Stimulated activated CD4-positive, alpha-beta T cell treated with anti-CD3 and anti-CD28 coated beads, Interleukin-4, amount 100 ng/mL, for 24 hours (primary cell): Measurements from ENCODE around the gene KPNA6.
A peak's percentile ranks its signal among the peaks of the same experiment; 100 is the strongest.

Experiments
- DNase-seq: peaks from one replicate; pipeline ENCODE4 v3.0.0-alpha.2; 2020

KPNA6 gene

GRCh38 chr1:32221581-32221979 is 113.7 kb downstream of the KPNA6 start:
- DNase-seq = no peak

GRCh38 chr1:32221980-32222755 is 114.3 kb downstream of the KPNA6 start, which contains the start of the genes EIF3I and TMEM234:
Gene EIF3I (plus strand): TSS chr1:32222407. CDS start chr1:32222442, 35 bp downstream.
Gene TMEM234 (minus strand): TSS chr1:32222353. CDS start chr1:32222322, 31 bp downstream.
- DNase-seq = peak; percentile 93

GRCh38 chr1:32223683-32224082 is 115.8 kb downstream of the KPNA6 start:
- no peak for DNase-seq

DNA sequence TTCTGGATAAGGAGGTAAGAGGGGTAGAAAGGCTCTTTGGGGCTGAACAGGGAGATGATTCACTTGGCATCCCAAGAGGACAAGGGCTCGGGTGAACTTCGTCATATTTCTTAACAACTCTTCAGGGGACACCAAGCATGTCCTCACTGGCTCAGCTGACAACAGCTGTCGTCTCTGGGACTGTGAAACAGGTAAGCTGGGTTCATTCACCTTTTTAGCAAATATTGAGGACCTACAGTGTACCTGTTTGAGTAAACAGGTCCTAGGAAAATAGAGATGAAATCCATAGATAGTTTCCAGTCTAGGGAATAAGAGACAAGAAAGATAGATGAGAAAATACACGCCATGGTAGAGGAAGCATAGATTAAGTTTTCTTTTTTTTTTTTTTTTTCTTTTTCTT is 116.4 kb downstream of the KPNA6 start:
- DNase-seq = no peak
